ENCODE results near the gene AEN.

- TF ChIP-seq CTCF (IDR thresholded peaks at IDR 0.05), result no peak
- TF ChIP-seq POLR2A (IDR thresholded peaks at IDR 0.05), result no peak
Observed at GRCh38 chr15:88590759-88591158, 30.4 kb upstream of the AEN start.

Measured in lower leg skin (tissue), 3 donors.